Activated CD4-positive, alpha-beta T cell treated with anti-CD3 and anti-CD28 coated beads, Interleukin-2, Interleukin-6, amounts not matched to agents 100 ng/mL and 50 ng/mL, durations not matched to agents 16 hours and 8 hours (primary cell): ENCODE results near the gene CBLC.
"Not testable (repeated sequence)": the region's sequence is repeated elsewhere in the genome, so short reads cannot be mapped to it uniquely, and the experiment has no call there.

Experiments used
- DNase-seq: peaks from one replicate; pipeline ENCODE4 v3.0.0-alpha.2; 2020

The CBLC gene

DNA sequence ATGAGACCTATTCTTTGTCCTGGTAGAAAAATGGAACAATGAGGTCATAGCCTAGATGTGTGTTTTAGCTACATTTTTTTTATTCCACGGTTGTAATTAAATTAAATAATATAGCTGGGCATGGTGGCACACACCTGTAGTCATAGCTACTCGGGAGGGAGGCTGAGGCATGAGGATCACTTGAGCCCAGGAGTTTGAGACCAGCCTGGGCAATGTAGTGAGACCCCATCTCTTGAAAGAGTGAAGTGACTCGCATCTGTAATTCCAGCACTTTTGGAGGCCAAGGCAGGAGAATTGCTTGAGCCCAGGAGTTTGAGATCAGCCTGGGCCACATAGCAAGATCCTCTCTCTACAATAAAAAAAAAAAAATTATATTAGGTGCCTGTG lies 11.7 kb upstream of the CBLC start:
- no peak for DNase-seq

DNA sequence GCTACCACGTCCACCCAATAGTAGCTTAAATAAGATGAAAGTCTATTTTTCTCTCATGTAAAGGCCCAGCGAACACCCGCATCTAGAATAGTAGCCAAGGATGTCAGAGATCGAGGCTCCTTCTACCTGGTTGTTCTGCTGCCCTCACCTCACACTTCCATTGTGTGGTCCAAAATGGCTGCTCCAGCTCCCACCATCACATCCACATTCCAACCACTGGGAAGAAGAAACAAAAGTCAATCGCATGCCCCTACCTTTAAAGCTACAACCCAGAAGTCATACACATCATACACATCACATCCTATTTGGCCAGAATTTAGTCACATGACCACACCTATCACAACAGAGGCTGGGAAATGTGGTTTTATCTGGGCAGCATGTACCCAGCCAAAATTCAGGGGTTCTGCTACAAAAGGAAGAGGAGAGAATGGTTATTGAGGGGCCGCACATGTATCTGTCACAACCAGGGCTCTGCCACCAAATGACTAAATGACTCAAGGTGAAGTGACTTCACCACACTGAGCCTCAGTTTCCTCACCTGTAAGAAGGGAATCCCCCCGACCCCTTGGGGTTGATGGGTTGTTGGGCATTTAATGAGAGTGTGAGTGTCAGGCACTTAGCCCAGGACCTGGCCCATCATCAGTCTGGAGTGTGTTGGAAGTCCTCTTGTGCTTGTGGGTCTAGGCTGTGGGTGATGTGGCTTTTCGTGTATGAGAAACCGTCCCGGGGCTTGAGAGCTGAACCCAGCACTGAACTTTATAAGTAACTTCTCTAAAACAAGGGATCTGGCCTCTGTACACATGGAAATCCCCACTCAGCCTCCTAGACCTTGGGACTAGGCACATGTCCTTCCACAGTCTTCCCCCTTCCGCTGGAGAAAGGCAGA lies 10.2 kb upstream of the CBLC start:
- DNase-seq: no peak

DNA sequence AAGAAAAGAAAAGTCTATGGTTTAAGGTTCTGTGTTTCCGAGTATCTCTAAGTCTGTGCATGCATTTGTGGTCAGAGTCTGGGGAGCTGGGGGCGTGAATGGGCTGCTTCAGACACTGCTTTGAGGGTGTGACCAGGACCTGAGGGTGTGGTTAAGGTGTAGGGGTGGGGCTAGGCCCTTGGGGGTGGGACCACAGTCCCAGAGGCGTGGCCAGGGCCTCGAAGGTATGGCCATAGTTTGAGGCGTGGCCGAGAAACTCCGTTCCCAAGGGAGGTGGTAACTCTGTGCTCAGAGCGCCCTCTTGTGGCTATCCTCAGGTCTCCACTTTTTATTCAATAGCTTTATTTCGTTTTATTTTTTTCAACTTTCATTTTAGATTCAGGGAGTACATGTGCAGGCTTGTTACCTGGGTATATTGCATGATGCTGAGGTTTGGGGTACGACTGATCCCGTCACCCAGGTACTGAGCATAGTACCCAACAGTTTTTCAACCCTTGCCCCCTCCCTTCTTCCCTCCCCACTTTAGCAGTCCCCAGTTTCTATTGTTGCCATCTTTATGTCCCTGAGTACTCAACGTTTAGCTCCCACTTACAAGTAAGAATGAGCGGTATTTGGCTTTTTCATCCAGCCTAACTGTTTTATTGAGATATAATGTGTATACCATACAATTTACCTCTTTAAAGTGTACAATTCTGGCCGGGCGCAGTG lies 7.0 kb upstream of the CBLC start:
- peak; percentile 98 for DNase-seq

DNA sequence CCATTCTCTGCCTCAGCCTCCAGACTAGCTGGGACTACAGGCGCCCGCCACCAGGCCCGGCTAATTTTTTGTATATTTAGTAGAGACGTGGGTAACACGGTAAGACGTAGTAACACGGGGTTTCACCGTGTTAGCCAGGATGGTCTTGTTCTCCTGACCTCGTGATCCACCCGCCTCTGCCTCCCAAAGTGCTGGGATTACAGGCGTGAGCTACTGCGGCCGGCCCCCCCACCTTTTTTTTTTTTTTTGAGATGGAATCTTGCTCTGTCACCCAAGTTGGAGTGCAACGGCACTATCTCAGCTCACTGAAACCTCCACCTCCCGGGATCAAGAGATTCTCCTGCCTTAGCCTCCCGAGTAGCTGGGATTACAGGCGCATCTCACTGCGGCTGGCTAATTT lies 5.5 kb upstream of the CBLC start:
- not testable (repeated sequence) for DNase-seq

DNA sequence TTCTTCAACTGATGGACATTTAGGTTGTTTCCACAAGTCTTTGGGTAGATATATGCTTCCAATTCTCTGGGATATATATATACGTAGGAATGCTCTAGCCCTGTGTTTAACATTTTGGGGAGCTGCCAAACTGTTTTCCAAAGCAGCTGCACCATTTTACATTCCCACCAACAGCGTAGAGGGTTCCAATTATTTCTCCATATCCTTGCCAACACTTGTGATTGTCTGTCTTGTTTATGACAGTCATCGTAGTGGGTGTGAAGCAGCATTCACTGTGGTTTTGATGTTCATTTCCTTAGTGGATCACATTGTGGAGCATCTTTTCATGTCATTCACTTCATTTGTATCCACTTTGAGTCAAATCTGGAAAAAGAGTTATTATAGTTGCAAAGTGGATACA lies 4.7 kb upstream of the CBLC start:
- DNase-seq: no peak

DNA sequence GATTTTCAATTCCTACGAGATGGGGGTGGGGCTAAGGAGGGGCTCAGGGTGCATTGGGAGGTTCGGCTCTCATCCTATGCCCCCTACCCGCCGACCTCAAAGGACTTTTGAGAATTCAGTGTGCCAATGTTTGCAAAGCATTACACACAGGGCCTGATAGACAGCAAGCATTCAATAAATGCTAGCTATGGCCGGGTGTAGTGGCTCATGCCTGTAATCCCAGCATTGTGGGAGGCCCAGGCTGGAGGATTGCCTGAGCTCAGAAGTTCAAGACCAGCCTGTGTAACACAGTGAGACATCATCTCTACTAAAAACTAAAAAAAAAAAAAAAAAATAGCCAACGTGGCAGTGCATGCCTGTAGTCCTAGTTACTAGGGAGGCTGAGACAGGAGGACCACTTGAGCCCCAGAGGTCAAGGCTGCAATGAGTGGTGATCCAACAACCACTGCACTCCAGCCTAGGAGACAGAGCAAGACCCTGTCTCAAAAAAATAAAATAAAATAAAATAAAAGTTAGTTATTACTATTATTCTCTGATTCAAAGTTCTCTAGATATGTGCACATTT lies 1.9 kb upstream of the CBLC start:
- no peak for DNase-seq

DNA sequence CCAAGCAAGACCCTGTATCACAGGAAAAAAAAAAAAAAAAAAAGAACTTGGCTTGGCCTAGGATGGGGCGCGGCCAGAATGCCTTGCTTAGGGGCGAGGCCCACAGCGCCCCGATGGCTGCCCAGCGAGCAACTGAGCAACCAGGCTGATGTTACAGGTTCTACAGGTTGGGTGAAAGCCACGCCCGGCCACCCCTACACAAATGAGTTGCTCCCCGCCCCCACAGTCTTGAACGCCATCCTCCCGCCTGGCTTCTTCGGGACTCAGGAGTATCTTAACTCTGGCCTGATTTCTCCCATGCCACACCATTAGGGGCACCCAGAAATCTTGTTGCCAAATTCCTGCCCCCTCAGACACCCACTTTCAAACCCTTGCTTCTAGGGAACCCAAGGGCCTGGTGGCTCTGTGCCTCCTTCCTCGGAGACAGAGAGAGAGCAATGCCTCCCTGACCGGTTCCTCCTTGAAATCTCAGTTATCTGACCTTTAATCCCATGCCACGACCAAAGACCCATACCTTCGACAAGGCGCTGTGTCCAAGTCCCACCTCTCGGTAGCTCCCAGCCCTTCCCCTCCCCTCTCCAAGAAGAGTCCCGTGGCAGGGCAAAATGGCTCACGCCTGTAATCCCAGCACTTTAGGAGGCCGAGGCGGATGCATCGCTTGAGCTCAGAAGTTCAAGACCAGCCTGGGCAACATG lies 1.1 kb upstream of the CBLC start:
- DNase-seq: no peak

DNA sequence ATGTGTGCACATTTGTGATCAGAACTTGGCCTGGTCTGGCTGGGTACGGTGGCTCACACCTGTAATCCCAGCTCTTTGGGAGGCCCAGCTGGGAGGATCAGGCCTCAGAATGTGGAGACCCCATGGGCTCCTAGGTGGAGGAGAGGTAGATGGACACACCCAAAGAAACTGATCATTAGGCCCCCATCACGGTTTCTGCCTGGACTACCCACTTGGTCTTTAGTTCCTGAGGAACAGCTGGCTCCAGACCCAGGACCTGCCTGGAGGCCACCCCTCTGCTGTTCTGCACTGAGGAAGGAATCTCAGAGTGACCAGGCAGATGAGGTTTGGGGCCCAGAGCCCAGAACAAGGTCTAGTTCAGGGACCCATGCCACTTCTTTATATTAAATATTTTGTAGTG lies 1.5 kb downstream of the CBLC start:
- DNase-seq: no peak

DNA sequence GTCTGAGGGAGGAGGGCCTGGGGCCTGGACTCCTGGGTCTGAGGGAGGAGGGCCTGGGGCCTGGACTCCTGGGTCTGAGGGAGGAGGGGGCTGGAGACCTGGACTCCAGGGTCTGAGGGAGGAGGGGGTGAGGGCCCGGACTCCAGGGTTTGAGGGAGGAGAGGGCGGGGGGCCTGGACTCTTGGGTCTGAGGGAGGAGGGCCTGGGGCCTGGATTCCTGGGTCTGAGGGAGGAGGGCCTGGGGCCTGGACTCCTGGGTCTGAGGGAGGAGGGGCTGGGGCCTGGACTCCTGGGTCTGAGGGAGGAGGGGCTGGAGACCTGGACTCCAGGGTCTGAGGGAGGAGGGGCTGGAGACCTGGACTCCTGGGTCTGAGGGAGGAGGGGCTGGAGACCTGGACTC lies 4.0 kb downstream of the CBLC start:
- not testable (repeated sequence) for DNase-seq

DNA sequence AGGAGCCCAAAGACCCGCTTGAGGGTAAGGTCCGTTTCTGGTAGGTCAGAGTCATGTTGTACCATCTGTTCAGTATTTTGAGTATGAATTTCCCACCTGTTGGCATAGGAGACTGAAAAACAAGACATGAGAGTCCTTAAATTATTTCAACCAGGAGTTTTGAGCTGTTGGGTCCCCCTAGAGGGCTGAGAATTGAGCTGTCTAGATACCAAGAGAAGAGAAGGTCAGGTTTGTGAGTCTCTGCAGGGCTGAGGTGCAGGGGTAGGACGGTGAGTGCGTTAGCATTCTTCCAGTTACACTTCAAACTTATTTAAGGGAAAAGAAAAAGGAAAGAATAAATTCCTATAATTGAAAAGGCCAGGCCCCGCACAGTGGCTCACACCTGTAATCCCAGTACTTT lies 5.0 kb downstream of the CBLC start:
- DNase-seq: no peak

DNA sequence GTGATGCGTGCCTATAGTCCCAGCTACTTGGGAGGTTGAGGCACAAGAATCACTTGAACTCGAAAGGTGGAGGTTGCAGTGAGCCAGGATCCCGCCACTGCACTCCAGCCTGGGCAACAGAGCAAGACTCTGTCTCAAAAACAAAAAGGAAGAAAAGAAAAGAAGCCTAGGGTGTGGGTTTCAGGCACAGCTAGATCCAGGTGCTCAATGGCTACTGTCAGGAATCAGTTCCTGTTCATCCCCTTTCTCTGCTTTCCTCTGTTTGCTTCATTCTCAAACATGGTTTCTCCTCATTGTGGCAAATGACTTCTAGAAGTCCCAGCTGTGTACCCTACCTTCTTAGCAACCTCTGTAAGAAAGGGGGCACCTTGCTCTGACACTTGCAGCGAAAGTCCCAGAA lies 5.9 kb downstream of the CBLC start:
- DNase-seq: no peak

DNA sequence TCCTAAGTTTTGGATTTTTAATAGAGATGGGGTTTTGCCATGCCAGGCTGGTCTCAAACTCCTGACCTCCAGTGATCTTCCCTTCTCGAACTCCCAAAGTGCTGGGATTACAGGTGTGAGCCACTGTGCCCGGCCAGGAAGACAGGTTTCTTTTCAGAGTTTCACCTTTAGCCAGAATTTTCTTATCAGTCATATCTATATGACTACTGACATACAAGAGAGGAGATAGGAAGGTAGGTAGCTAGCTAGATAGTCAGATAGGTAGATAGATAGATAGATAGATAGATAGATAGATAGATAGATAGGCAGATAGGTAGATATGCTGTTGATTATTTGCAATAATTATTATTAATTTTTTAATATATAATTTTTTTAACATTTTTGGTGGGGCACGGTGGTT lies 7.6 kb downstream of the CBLC start:
- no peak for DNase-seq

DNA sequence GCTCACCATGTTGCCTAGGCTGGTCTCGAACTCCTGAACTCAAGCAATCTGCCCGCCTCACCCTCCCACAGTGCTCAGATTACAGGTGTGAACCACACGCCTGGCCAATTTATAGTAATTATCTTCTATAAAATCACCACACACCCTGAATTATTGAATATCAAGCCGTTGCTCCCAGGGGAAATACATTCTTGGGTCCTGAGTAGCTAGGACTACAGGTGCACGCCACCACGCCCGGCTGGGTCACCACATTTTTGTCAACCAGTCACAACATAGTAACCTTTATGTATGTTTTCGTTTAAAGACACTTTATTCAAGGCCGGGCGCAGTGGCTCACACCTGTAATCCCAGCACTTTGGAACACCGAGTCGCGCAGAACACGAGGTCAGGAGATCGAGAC lies 8.3 kb downstream of the CBLC start:
- DNase-seq: no peak

DNA sequence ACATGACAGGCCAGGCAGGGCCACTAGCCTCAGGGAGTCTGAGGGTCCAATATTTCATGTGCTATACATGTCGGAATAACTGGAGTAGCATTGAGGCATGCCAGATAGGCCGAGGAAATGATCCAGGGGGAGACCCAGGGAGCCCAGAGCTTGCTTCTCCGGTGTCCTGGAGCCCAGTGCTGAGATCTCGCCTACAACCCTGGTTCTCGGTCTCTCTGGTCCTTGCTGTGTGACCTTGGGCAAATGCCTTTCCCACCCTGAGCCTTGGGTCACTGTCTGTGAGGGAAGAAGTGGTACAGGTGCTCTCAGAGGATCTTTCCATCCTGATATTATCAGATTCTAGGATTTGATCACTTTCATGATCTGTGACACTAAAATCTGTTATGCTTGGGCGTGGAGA lies 11.3 kb downstream of the CBLC start:
- DNase-seq: no peak

DNA sequence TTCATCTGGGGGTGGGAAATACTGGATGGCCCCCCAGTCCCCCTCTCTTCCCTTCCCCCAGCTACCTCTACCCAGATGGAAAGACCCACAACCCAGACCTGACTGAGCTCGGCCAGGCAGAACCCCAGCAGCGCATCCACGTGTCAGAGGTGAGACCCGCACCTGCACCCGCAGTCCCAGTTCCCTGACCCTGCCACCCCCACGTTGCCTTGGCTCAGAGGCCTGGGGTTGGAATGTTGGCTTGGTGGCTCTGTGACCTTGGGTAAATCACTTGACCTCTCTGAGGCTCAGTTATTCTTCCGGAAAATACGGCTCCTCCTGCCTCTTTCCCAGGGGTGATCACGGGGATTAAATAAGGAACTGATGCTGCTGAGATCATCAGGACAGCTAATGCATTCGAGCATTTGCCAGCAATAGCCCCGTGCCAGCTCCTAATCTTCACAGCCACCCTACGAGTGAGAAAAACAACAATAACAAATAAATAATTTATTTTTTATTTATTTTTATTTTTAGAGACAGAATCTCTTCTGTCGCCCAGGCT lies 12.3 kb downstream of the CBLC start:
- no peak for DNase-seq

DNA sequence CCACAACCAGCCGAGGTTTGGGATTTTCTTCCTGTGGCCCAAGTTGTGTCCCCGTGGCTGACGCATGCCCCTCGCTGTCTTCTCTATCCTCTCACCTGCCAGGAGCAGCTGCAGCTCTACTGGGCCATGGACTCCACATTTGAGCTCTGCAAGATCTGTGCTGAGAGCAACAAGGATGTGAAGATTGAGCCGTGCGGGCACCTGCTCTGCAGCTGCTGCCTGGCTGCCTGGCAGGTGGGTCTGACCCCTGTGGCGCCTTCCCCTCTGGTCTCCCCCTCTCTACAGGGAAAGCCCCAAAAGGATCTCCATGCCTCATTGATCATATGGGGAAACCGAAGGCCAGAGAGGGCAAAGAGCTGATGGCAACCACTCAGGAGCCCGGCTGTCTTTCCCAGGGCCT lies 14.6 kb downstream of the CBLC start:
- DNase-seq: no peak

DNA sequence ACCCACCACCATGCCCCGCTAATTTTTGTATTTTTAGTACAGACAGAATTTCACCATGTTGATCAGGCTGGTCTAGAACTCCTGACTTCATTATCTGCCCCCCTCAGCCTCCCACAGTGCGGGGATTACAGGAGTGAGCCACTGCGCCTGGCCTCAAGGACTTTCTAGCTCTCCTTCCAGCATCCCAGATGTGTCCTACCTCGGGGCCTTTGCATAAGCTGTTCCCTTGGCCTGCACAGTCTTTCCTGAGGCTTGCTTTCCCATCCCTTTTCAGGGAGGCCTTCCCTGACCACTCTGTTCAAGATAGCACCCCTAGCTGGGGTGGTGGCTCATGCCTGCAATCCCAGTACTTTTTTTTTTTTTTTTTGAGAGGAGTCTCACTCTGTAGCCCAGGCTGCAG lies 16.9 kb downstream of the CBLC start:
- DNase-seq: no peak

DNA sequence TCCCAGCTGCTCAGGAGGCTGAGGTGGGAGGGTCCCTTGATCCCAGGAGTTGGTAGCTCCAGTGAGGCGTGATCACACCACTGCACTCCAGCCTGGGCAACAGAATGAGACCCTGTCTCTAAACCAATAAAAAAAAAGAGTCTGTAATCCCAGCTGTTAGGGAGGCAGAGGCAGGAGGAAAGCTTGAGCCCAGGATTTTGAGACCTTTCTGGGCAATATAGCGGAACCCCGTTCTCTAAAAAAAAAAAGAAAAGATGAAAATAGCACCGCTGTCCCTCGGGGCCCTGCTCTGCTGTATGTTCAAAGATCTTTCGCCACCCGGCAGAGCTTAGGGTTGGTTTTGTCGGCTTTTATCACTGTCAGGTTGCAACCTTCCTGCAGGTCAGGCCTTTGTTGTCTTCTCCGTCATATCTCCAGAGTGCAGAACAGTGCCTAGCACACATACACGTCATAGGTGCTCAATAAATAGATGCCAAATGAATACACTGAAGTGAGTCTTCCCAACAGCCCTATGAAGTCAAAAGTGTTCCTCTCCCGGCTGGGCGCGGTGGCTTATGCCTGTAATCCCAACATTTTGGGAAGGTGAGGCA lies 17.8 kb downstream of the CBLC start:
- DNase-seq: no peak

DNA sequence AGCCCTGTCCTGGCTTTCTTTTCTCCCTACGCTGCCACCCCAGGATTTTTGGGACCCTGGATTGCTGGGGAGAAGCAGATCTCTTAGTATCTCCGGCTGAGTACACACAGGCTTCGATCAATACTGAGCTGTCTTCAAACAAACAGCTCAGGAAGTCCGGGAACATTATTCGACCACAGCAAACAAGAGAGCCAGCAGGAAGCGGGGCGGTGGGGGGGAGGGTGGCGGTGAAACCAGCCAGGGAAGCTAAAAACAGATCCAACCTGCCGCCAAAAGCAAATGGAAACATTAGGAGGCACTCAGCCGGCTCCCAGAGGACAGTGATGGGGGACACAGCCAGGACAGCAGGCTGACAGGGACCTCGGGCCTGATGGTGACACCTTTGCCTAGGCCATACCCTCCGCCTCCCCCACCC lies 19.0 kb downstream of the CBLC start:
- DNase-seq: no peak

DNA sequence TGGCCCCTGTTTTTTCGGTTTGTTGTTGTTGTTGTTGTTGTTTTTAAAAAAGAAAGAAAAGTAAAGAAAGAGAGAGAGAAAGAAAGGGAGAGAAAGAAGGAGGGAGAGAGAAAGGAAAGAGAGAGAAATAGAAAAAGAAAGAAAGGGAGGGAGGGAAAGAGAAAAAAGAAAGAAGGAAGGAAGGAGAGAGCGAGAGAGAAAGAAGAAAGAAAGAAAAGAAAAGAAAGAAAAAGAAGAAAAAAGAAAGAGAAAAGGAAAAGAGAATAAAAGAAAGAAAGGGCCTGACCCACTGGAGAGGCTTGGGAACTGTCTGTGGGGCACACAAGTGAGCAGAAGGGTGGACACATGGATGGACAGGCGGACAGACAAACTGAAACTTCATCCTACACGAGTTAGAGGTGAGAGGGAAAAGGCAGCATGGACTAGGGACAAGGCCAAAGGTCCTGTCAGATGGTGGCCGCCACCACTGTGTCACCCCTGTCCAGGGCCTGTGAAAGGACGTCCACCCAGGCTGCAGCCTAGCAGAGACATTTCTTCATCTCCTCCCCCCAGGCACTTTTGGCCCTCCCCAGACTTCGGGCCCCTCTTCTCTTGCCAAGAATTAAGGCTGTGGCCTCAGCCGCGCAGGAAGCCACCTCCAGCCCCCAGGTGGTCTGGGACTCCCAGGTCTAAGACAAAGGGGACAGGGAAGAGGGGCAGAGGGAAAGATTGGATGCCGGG lies 22.1 kb downstream of the CBLC start:
- no peak for DNase-seq

DNA sequence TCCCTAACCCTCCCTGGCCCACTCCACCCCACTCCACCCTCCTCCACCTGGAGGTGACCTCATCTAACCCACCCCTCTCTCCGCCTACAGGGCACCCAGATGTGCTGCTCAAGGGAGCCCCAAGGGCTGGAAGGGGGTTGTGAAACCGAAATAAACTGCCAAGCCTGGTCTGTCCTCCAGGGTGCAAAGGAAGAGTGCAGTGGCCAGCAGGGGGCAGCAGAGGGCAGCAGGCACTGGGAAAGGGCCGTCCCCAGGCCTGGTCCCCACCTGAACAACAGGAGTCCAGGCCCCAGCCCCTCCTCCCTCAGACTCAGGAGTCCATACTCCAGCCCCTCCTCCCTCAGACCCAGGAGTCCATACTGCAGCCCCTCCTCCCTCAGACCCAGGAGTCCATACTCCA lies 22.8 kb downstream of the CBLC start:
- DNase-seq: peak; percentile 90
